Pancreas (tissue), 10 donors: Measurements from ENCODE around the gene ZNF805. TPM values are rescaled to one million over a fixed set of nuclear protein-coding genes. Genes with fewer than 3 reads are reported as not detected.

Experiments
- ATAC-seq, 4 donors: fragments of 200-7000 bp; cut with Tn5 transposase; one replicate each; pipeline versions ENCODE4 v1.8.0 to v1.9.1; 2020; ENCODE audit warnings: mild to moderate bottlenecking in 4 of 4, moderate library complexity in 4 of 4
- DNase-seq, 6 donors: peaks; one replicate each; pipeline ENCODE4 v3.0.0-alpha.2; 2020
- FAIRE-seq: peaks from 2 replicates; lab custom pipeline; 2012; peaks lifted over from hg19 to GRCh38; lab: Jason Lieb, UNC
- H3K27ac ChIP-seq, 4 donors: fragments of 200-600 bp; sonication (generic); 1 replicate in 3 of 4; 2 replicates in 1 of 4; pipeline versions ENCODE4 v1.5.0 to v1.8.0; 2020
- H3K27me3 ChIP-seq, 4 donors: fragments of 200-600 bp; one replicate each; pipeline ENCODE4 v1.8.0; 2021
- H3K36me3 ChIP-seq, 3 donors: fragments of 200-600 bp; sonication (generic) in 1 of 3; one replicate each; pipeline versions ENCODE4 v1.5.0 to v1.8.0; 2020 to 2021
- H3K4me1 ChIP-seq, 3 donors: fragments of 200-600 bp; one replicate each; pipeline ENCODE4 v1.8.0; 2021
- H3K4me3 ChIP-seq, 4 donors: fragments of 200-600 bp; sonication (generic) in 2 of 4; one replicate each; pipeline versions ENCODE4 v1.5.0 to v1.8.0; 2020 to 2021
- H3K9me3 ChIP-seq, 4 donors: fragments of 200-600 bp; one replicate each; pipeline ENCODE4 v1.8.0; 2021
- WGBS, 2 donors: extraction: QIAGEN DNeasy Blood & Tissue Kit; methylation state at CpG; one replicate each; pipeline ENCODE4 v1.1.7; 2013; 5-methylcytosine and 5-hydroxymethylcytosine counted together
- intact Hi-C, 3 donors: fragments of 100-400 bp; cut with DNase I; formaldehyde crosslinking; loops; one replicate each; pipeline versions ENCODE4 v1.11.1 to v1.14.2; 2022
- polyA plus RNA-seq, 2 donors: library from polyadenylated mRNA; stranded (reverse); fragments of 200-250 nt; gene quantifications; one replicate each; pipeline ENCODE4 v1.2.3, GENCODE V29; 2013
- total RNA-seq, 6 donors: library from RNA; stranded (reverse); fragmentation: NEBNext Ultra II Directional in 4 of 6; extraction: Animal tissue kit (Norgen Biotek cat#: 25700) in 4 of 6; gene quantifications; one replicate each; pipeline versions ENCODE4 v1.2.1 to v1.2.4, GENCODE V29; 2021 to 2023
- TF ChIP-seq, protein P1 (sequence below), 4 donors: fragments of 200-600 bp; sonication (generic) in 3 of 4; IDR thresholded peaks; one replicate each; pipeline versions ENCODE4 v1.5.0 to v1.8.0; 2021; ENCODE audit warnings: antibody characterized with exemption in 4 of 4
- donor health status: healthy with polysubstance abuse.
- donor health status: DM: no; HTN: no; CAD: no; lungs with moderate emphysema.
- donor health status: DM: no; HTN: no; CAD: no.
- donor health status: control.
- donor health status: control.
- donor health status: Bipolar disorder and iron deficiency.
- donor health status: DM: yes; HTN: yes; CAD: no.
- donor health status: DM: no; HTN: no; CAD: no.
- donor health status: DM: no; HTN: no; CAD: no.
- donor health status: DM: yes; HTN: yes; CAD: no.

Gene ZNF805
- total and polyA plus RNA-seq, 8 donors, result 0.75 to 8.9 (median 4.6) TPM

DNA sequence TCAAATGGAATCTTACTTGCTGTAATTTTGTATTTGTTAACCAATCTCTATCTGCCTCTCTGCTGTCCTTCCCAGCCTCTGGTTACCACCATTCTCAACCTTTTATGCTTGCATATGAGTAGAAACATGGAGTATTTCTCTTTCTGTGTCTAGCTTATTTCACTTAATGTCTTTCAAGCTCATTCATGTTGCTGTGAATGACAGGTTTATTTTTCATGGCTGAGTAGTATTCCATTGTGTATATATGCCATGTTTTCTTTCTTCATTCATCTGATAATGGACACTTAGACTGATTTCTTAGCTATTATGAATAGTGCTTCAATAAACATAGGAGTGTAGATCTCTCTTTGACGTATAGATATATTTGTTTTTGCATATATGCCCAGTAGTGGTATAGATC, 53.3 kb downstream of the ZNF805 start:
- H3K9me3 ChIP-seq, result no peaks in the 10 kb centered on the region
- peaks cover 11 to 53% (median 41%) of the 10 kb centered on the region in 3 donors for H3K36me3 ChIP-seq
- H3K27me3 ChIP-seq, result no peaks in the 10 kb centered on the region
- no peaks in the 10 kb centered on the region for H3K4me1 ChIP-seq
- DNase-seq, result no peak
- no peak overlapping the region for H3K27ac ChIP-seq
- WGBS, 2 donors, result 99 to 100% methylated on average over 1 of the region's 1 CpG
- FAIRE-seq, result no peak
- TF ChIP-seq, protein P1, sequence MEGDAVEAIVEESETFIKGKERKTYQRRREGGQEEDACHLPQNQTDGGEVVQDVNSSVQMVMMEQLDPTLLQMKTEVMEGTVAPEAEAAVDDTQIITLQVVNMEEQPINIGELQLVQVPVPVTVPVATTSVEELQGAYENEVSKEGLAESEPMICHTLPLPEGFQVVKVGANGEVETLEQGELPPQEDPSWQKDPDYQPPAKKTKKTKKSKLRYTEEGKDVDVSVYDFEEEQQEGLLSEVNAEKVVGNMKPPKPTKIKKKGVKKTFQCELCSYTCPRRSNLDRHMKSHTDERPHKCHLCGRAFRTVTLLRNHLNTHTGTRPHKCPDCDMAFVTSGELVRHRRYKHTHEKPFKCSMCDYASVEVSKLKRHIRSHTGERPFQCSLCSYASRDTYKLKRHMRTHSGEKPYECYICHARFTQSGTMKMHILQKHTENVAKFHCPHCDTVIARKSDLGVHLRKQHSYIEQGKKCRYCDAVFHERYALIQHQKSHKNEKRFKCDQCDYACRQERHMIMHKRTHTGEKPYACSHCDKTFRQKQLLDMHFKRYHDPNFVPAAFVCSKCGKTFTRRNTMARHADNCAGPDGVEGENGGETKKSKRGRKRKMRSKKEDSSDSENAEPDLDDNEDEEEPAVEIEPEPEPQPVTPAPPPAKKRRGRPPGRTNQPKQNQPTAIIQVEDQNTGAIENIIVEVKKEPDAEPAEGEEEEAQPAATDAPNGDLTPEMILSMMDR (IDR thresholded peaks at IDR 0.05), result no peak
- H3K4me3 ChIP-seq, result no peak overlapping the region
- intact Hi-C loops, result no loop called here
- no peak for ATAC-seq

DNA sequence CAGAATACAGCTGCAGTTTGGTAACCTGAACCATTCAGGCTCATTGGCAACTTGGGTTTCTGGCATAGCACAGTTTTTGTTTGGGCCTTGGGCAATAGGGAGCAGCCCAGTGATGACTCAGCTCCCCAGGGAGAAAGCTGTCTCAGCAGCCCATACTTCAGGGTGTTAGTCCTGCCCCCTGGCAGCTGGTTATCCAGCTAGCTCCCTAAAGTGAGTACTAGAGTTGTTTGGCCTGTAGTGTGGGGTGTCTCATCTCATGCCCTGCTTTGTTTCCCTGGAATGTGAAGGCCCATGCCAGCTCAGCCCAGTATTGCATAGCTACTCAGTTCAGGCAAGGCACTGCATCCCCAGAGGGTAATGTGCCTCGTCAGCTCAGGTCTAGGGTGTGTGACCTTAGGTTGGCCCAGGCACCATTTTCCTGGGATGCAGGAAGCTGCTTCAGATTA, 61.6 kb downstream of the ZNF805 start:
- Histone ChIP-seq H3K9me3 (no peaks in the 10 kb centered on the region), H3K4me1 (no peaks in the 10 kb centered on the region), H3K4me3 (no peak overlapping the region), H3K36me3 (peaks cover 0 to 4% (median 0%) of the 10 kb centered on the region in 3 donors), H3K27ac (no peak overlapping the region), H3K27me3 (no peaks in the 10 kb centered on the region)
- DNase-seq (no peak), ATAC-seq (peak in 2 of 4 donors; percentile 30 to 69), FAIRE-seq (no peak)
- TF ChIP-seq, protein P1 (IDR thresholded peaks at IDR 0.05), result no peak
- WGBS, 2 donors, result 95 to 98% methylated on average over 1 of the region's 1 CpG
- intact Hi-C loops, result no loop called here

DNA sequence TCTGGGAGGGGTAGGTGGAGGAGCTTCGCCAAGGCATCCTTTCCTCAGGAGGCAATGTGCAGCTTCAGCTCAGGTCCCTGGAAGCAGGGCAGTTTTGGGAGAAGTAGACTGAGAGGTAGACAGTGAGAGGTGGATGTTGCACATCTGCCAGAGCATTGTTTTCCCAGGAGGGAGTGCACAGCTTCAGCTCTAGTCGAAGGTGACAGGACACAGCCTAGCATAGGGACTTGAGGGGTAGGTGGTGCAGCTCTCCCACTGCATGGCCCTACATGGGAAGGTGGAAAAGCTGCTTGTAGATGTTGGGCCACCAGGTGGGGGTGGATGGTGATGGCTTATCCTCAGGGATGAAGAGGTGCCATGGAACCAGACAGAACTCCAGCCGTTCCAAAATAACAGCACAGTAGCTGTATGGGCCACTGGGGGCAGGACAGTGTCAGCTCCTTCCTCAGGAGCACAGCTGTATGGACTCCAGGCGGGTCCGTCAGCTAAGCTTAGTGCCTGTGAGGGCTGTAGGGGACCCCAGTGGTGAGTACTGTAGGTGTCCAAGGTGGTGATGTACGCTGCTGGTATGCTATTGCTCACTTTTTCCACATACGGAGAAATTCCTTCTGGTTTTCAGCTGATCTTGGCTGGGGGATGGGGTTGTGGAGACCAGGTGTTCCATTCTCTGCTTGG, 62.4 kb downstream of the ZNF805 start:
- intact Hi-C loops, result no loop called here

More for the DNA sequence above, 62.4 kb downstream of the ZNF805 start:
- 83% methylated on average over 7 of the region's 7 CpGs for WGBS, 2 donors
- TF ChIP-seq, protein P1 (IDR thresholded peaks at IDR 0.05), result no peak
- no peaks in the 10 kb centered on the region for H3K27me3 ChIP-seq
- DNase-seq, result no peak
- H3K4me3 ChIP-seq, result no peak overlapping the region
- FAIRE-seq, result no peak
- no peak for ATAC-seq
- H3K9me3 ChIP-seq, result no peaks in the 10 kb centered on the region
- peaks cover 0 to 4% (median 0%) of the 10 kb centered on the region in 3 donors for H3K36me3 ChIP-seq
- H3K27ac ChIP-seq, result no peak overlapping the region
- H3K4me1 ChIP-seq, result no peaks in the 10 kb centered on the region

Other genes with a start within 250 kb of the ZNF805 start
- not detected for gene USP29, start 120.6 kb upstream of the ZNF805 start, total RNA-seq
- gene USP29, start 120.6 kb upstream of the ZNF805 start, polyA plus RNA-seq, result not detected
- gene ZIM3, start 95.4 kb upstream of the ZNF805 start, total RNA-seq, result not detected
- gene ZIM3, start 95.4 kb upstream of the ZNF805 start, polyA plus RNA-seq, result not detected
- not detected for gene DUXA, start 73.1 kb upstream of the ZNF805 start, total RNA-seq
- not detected for gene DUXA, start 73.1 kb upstream of the ZNF805 start, polyA plus RNA-seq
- gene ZNF264, start 49.1 kb upstream of the ZNF805 start, total RNA-seq, result 10 to 100 TPM; 15.8 to 28.0 (median 17.0) TPM
- 1 to 10 TPM; 4.7 to 5.4 TPM for gene ZNF264, start 49.1 kb upstream of the ZNF805 start, polyA plus RNA-seq
- under 1 TPM; 0.28 to 0.87 (median 0.64) TPM for gene AURKC, start 9.6 kb upstream of the ZNF805 start, total RNA-seq
- gene AURKC, start 9.6 kb upstream of the ZNF805 start, polyA plus RNA-seq, result 1 to 10 TPM; 1.1 to 2.3 TPM
- 10 to 100 TPM; 15.9 to 30.9 (median 24.6) TPM for gene ZNF460, start 39.9 kb downstream of the ZNF805 start, total RNA-seq
- gene ZNF460, start 39.9 kb downstream of the ZNF805 start, polyA plus RNA-seq, result 1 to 10 TPM in 1 of 2 donors, under 1 TPM in 1; 0.45 to 3.8 TPM
- 1 to 10 TPM; 1.3 to 4.1 (median 1.5) TPM for gene ZNF543, start 79.8 kb downstream of the ZNF805 start, total RNA-seq
- gene ZNF543, start 79.8 kb downstream of the ZNF805 start, polyA plus RNA-seq, result 1 to 10 TPM in 1 of 2 donors, under 1 TPM in 1; 0.76 to 1.4 TPM
- gene ZNF304, start 110.6 kb downstream of the ZNF805 start, total RNA-seq, result 1 to 10 TPM; 1.9 to 4.6 (median 2.5) TPM
- gene ZNF304, start 110.6 kb downstream of the ZNF805 start, polyA plus RNA-seq, result 1 to 10 TPM; 1.1 to 3.3 TPM
- gene TRAPPC2B, start 122.9 kb downstream of the ZNF805 start, total RNA-seq, result 1 to 10 TPM; 2.1 to 3.2 (median 2.5) TPM
- gene TRAPPC2B, start 122.9 kb downstream of the ZNF805 start, polyA plus RNA-seq, result 10 to 100 TPM in 1 of 2 donors, 1 to 10 TPM in 1; 9.3 to 14.7 TPM
- gene ZNF547, start 122.9 kb downstream of the ZNF805 start, total RNA-seq, result 1 to 10 TPM in 5 of 6 donors, under 1 TPM in 1; 0.60 to 1.4 (median 1.1) TPM
- 1 to 10 TPM; 1.3 to 4.1 TPM for gene ZNF547, start 122.9 kb downstream of the ZNF805 start, polyA plus RNA-seq
- 1 to 10 TPM; 3.5 to 8.7 (median 5.1) TPM for gene ZNF548, start 149.2 kb downstream of the ZNF805 start, total RNA-seq
- gene ZNF548, start 149.2 kb downstream of the ZNF805 start, polyA plus RNA-seq, result 1 to 10 TPM; 3.7 to 5.2 TPM
- gene ZNF17, start 170.5 kb downstream of the ZNF805 start, total RNA-seq, result 1 to 10 TPM; 3.7 to 6.8 (median 4.7) TPM
- gene ZNF17, start 170.5 kb downstream of the ZNF805 start, polyA plus RNA-seq, result 1 to 10 TPM; 2.3 to 2.7 TPM
- 1 to 10 TPM; 4.2 to 7.2 (median 5.2) TPM for gene ZNF749, start 194.7 kb downstream of the ZNF805 start, total RNA-seq
- 1 to 10 TPM; 2.1 to 4.5 TPM for gene ZNF749, start 194.7 kb downstream of the ZNF805 start, polyA plus RNA-seq
- gene VN1R1, start 216.5 kb downstream of the ZNF805 start, total RNA-seq, result under 1 TPM; 0.12 to 0.32 (median 0.27) TPM
- gene VN1R1, start 216.5 kb downstream of the ZNF805 start, polyA plus RNA-seq, result under 1 TPM; 0.11 to 0.80 TPM
- gene ZNF772, start 236.9 kb downstream of the ZNF805 start, total RNA-seq, result 1 to 10 TPM; 2.3 to 8.9 (median 4.1) TPM
- 1 to 10 TPM; 1.3 to 2.0 TPM for gene ZNF772, start 236.9 kb downstream of the ZNF805 start, polyA plus RNA-seq
- gene ZNF419, start 247.1 kb downstream of the ZNF805 start, total RNA-seq, result 1 to 10 TPM; 1.7 to 4.4 (median 3.0) TPM
- gene ZNF419, start 247.1 kb downstream of the ZNF805 start, polyA plus RNA-seq, result 1 to 10 TPM; 3.5 to 7.6 TPM